LNCAP (cell line): Measurements from ENCODE around the gene TAF4.

Experiments
- TF ChIP-seq, protein P1 (sequence below): fragments of 450-650 bp; IDR thresholded peaks from 2 replicates; pipeline ENCODE4 v1.5.1; 2017; ENCODE audit warnings: mild to moderate bottlenecking

Gene TAF4

DNA sequence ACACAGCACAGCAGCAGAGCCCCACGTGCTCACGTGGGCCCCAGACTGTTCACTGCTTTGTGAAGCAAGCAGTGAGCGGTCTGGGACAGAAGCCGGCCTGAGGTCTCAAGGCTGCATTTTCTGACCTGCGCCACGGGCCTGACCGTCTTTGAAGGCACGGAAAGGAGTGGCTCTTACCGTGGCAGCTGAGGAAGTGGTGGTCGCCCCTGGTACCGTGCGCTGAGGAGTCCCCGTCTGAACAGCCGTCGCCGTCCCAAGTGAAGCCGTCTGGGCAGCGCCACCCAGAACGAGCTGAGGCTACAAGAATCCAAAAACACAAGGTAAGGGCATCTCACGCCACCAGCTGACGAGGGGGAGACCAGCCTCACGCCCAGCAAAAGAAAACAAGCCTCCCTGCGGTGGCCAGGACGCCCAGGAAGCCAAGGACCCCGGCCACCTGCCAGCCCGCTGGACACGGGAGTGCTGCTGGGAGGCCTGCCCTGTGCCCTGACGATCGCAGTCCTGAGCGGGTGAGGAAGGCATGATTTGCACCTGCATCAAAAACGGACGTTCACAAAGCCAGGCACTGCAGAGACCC lies 55.7 kb downstream of the TAF4 start:
- TF ChIP-seq, protein P1, sequence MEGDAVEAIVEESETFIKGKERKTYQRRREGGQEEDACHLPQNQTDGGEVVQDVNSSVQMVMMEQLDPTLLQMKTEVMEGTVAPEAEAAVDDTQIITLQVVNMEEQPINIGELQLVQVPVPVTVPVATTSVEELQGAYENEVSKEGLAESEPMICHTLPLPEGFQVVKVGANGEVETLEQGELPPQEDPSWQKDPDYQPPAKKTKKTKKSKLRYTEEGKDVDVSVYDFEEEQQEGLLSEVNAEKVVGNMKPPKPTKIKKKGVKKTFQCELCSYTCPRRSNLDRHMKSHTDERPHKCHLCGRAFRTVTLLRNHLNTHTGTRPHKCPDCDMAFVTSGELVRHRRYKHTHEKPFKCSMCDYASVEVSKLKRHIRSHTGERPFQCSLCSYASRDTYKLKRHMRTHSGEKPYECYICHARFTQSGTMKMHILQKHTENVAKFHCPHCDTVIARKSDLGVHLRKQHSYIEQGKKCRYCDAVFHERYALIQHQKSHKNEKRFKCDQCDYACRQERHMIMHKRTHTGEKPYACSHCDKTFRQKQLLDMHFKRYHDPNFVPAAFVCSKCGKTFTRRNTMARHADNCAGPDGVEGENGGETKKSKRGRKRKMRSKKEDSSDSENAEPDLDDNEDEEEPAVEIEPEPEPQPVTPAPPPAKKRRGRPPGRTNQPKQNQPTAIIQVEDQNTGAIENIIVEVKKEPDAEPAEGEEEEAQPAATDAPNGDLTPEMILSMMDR = no peak

DNA sequence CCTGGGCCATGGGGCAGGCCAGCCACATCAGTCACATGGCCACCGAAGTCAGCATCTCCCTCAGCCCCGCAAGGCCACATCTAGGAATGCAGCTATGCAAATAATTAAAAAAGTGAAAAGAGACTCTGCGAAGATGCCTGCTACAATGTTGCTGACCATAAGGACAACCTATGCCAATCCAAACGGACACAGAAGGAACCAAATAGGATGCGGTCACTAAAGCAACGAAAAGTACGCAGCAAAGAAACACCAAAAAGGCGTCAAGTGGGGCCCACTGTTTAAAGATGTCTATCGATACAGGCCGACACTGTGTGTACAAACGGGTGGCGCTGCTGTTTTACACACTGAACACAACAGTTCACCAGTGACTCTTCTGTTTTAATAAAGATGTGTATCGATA lies 56.4 kb downstream of the TAF4 start:
- TF ChIP-seq, protein P1 = no peak

DNA sequence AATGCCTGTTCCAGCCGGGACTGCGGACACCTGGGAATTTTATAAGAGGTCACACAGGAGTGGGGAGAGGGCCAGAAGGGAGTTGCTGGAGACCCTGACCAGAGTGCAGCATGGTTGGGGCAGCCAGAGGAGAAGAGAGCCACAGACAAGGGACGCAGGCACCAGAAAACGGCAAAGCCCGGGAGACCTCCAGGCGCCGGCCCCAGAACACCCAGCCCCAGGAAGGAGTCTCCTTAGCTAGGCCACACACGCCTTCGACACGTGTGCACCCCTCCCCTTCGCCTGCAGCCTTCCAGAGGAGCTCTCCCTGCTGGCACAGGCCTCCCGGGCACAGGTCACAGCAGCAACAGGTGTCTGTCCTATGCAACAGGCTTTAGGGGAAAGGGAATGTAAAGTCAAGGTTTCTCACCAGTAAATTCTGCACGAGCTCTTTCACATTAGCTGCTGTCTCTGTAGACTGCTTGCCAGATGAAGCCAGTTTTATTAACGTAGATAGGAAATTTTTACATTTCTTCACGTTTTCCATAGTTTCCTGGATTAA lies 57.0 kb downstream of the TAF4 start:
- TF ChIP-seq, protein P1 = no peak

DNA sequence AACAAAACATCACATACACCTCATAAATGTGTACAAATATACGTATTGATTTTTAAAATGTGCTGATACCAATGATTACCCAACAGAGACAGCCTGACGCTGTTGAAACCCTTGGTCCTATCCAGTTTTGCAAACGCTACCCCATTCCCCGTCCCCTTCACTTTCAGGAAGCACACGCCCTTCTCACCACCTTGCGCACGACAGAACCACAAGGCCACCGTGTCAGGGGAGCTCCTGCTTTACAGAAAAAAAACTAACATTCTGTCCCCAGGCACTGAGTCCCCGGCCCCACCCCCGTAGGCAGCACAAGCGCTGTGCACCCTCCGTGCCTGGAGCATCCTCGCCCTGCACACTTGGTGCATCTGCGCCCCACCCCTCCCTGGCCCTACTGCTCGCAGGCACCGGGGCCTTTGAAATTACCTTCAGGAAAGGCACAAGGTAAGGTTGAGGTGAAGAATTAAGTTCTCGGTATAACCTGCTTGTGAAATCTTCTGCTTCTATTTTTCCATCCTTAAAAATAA lies 58.5 kb downstream of the TAF4 start:
- TF ChIP-seq, protein P1 = no peak

DNA sequence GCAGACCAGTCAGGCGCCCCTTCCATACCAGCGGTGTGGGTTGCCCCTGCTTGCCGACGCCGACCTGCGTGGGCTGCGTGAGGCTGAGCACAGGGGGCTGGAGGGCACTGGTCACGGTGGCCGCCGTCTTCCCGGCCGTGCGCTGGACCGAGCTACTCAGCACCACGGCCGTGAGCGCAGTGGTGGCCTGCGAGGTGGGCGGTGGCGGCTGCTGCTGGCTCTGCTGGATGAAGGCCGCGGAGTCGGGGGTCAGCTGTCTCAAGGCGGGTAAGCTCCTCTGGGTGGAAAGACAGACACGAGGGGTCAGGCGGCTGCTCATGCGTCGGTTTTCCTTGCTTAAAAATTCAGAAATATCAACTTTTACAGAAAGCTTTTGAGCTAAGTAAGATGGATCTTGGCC lies 59.2 kb downstream of the TAF4 start:
- TF ChIP-seq, protein P1 = no peak

DNA sequence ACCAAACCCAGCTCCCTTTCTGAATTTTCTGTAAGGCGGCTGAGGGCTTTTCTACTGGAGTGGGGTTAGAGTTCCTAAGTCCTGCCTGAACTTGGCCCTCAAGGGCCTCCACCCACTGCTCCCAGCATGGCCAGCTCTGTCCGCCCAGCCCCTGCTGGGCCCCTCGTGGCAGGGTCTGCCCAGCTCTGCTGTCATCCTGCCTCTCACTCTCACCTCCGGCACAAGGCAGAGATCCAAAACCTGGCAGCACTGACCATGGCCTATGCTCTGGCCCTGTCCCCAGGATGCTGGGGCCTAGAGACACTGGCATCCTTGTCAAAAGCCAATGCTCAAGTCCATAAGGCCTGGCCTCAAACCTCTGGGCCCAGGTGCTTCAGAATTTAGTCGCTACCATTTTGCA lies 61.1 kb downstream of the TAF4 start:
- TF ChIP-seq, protein P1 = no peak

DNA sequence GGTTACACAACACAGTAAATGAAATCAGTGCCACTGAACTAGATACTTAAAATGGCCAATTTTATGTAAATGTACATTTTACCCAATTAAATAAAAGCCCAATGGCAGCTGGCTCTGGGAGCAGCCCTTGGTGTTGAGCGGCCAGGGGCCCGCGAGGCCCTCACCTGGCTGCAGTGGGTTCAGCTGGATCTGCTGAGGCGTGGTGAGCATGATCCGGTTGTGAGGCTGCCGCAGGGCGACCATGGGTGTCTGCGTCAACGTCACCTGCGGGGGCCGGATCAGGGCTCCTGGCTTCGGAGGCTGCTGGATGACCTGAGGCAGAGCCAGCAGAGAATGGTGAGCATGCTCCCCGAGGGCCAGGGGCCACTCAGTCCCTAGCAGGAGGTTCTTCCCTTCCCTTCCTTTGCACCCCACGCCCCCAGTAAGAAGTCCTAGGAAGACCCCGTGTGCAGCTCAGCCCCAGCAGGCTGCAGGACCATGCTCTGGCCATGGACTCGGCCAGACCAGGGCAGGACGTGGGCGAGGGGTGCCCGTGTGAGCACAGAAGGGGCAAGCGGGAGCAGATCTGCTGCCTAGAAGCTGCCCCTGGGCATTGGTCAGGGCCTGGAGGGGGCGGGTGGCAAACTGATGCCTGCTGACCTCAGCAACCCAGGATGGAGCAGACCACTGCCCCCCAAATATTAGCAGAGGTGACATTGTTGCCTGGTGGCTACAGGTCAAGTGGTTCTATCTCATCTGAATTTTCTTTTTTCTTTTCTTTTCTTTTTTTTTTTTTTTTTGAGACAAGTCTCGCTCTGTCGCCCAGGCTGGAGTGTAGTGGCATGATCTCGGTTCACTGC lies 61.9 kb downstream of the TAF4 start:
- TF ChIP-seq, protein P1 = no peak
